HUDEP-2 (cell line): ENCODE measurements around the gene ZNHIT1.

Source experiments
- DNase-seq, 76 experiments: peaks; one replicate each; lab custom pipeline; 2025; ENCODE audit not compliant: unreplicated experiment in 76 of 76; lab: John Stamatoyannopoulos, UW

ZNHIT1 gene

GRCh38 chr7:101217388-101218235 lies at the start of gene ZNHIT1, which contains the start of gene PLOD3:
TSS of gene ZNHIT1 (plus strand) at chr7:101218165. CDS start at chr7:101218196, 31 bp downstream.
TSS of gene PLOD3 (minus strand) at chr7:101217581. CDS start at chr7:101217274, 307 bp downstream.
- DNase-seq = peak in 75 of 76 experiments; percentile 48 to 97 (median 90)

- no peak for DNase-seq
These were observed 49.4 kb upstream of the ZNHIT1 start for GRCh38 chr7:101168412-101169049.

GRCh38 chr7:101169110-101169837 lies 48.7 kb upstream of the ZNHIT1 start:
- peak in 1 of 76 experiments; percentile 37 for DNase-seq

GRCh38 chr7:101169838-101170551 lies 48.0 kb upstream of the ZNHIT1 start:
- peak in 69 of 76 experiments; percentile 1 to 81 (median 50) for DNase-seq

GRCh38 chr7:101170617-101171441 lies 47.1 kb upstream of the ZNHIT1 start:
- DNase-seq = no peak

GRCh38 chr7:101171442-101171837 lies 46.5 kb upstream of the ZNHIT1 start:
- peak in 1 of 76 experiments; percentile 9 for DNase-seq

GRCh38 chr7:101172005-101172853 lies 45.7 kb upstream of the ZNHIT1 start:
- no peak for DNase-seq

GRCh38 chr7:101172854-101173751 lies 44.9 kb upstream of the ZNHIT1 start:
- peak in 74 of 76 experiments; percentile 5 to 92 (median 74) for DNase-seq

- DNase-seq = peak in 70 of 76 experiments; percentile 5 to 79 (median 54)
These were observed 44.2 kb upstream of the ZNHIT1 start for GRCh38 chr7:101173752-101174244.

GRCh38 chr7:101174322-101174854 lies 43.6 kb upstream of the ZNHIT1 start:
- no peak for DNase-seq

- no peak for DNase-seq
These were observed 42.3 kb upstream of the ZNHIT1 start for GRCh38 chr7:101175664-101176063.

GRCh38 chr7:101177644-101178043 lies 40.3 kb upstream of the ZNHIT1 start:
- DNase-seq = no peak

- peak in 1 of 76 experiments; percentile 6 for DNase-seq
These were observed 38.8 kb upstream of the ZNHIT1 start for GRCh38 chr7:101179117-101179516.

GRCh38 chr7:101179713-101180112 lies 38.3 kb upstream of the ZNHIT1 start:
- DNase-seq = no peak

GRCh38 chr7:101180130-101180755 lies 37.7 kb upstream of the ZNHIT1 start, which contains the start of gene NAT16:
TSS of gene NAT16 (minus strand) at chr7:101180293. CDS start at chr7:101174807, 5,486 bp downstream.
- no peak for DNase-seq

- peak in 1 of 76 experiments; percentile 34 for DNase-seq
These were observed 32.6 kb upstream of the ZNHIT1 start for GRCh38 chr7:101185258-101185839.
